H1 (cell line): ENCODE measurements around the gene ZNF555. TPM values are rescaled to one million over a fixed set of nuclear protein-coding genes. Genes with fewer than 3 reads are reported as not detected.

Experiments used
- CTCF ChIA-PET: fragments of 300-600 bp; sonication (Branson Sonifier 250); formaldehyde crosslinking; loops from one replicate; lab custom pipeline; 2021; ENCODE audit not compliant: partially characterized antibody; lab: Charles Lee
- POLR2A ChIA-PET: fragments of 300-600 bp; sonication (Branson Sonifier 250); formaldehyde crosslinking; loops from one replicate; lab custom pipeline; 2021; ENCODE audit warnings: inconsistent platforms; ENCODE audit not compliant: partially characterized antibody; lab: Charles Lee
- DNase-seq, 2 experiments: peaks; one replicate each; pipeline versions ENCODE4 v3.0.0 to v3.0.0-alpha.2; 2010 to 2022; ENCODE audit warnings: low spot score in 2 of 2, low read depth in 1 of 2, mixed read lengths in 1 of 2
- FAIRE-seq: peaks from 2 replicates; lab custom pipeline; 2011; peaks lifted over from hg19 to GRCh38; lab: Jason Lieb, UNC
- H2AFZ ChIP-seq: 2 replicates; pipeline ENCODE4 v1.8.1; 2012; ENCODE audit warnings: low read length, inconsistent platforms
- H2AK5ac ChIP-seq: 2 replicates; pipeline ENCODE4 v1.6.1; 2013; ENCODE audit warnings: low read depth, low read length
- H2BK120ac ChIP-seq: replicated peaks from 2 replicates; pipeline ENCODE3; 2013; ENCODE audit warnings: low read depth, low read length, inconsistent platforms
- H2BK12ac ChIP-seq: 2 replicates; pipeline ENCODE4 v1.6.1; 2013; ENCODE audit warnings: low read depth, low read length
- H2BK15ac ChIP-seq: 2 replicates; pipeline ENCODE4 v1.6.1; 2013; ENCODE audit warnings: low read length
- H2BK20ac ChIP-seq: 2 replicates; pipeline ENCODE4 v1.6.1; 2013; ENCODE audit warnings: low read length
- H2BK5ac ChIP-seq: 2 replicates; pipeline ENCODE4 v1.6.1; 2013; ENCODE audit warnings: low read depth, low read length
- H3K14ac ChIP-seq: 2 replicates; pipeline ENCODE4 v1.6.1; 2013; ENCODE audit warnings: inconsistent platforms; ENCODE audit not compliant: insufficient read length
- H3K18ac ChIP-seq: 2 replicates; pipeline ENCODE4 v1.6.1; 2013; ENCODE audit warnings: low read length; ENCODE audit errors: extremely low read depth
- H3K23ac ChIP-seq: 2 replicates; pipeline ENCODE4 v1.6.1; 2013; ENCODE audit warnings: inconsistent platforms; ENCODE audit not compliant: insufficient read length
- H3K23me2 ChIP-seq: 2 replicates; pipeline ENCODE4 v1.6.1; 2013; ENCODE audit warnings: low read depth, low read length
- H3K27ac ChIP-seq: 2 replicates; pipeline ENCODE4 v1.6.1; 2011; ENCODE audit warnings: low read depth, low read length, inconsistent platforms
- H3K27me3 ChIP-seq, 4 experiments: replicated peaks in 1 of 4; 1 replicate in 1 of 4; 2 replicates in 3 of 4; pipeline versions ENCODE4 v1.6.1 to v1.8.1; 2011 to 2013; ENCODE audit warnings: low read length in 3 of 4, mild to moderate bottlenecking in 3 of 4, inconsistent platforms in 2 of 4, mixed read lengths in 2 of 4, moderate library complexity in 1 of 4; ENCODE audit not compliant: control insufficient read depth in 3 of 4, insufficient read depth in 3 of 4; ENCODE audit errors: extremely low read depth in 1 of 4
- H3K36me3 ChIP-seq, 4 experiments: 2 replicates each; pipeline versions ENCODE4 v1.6.1 to v1.8.1; 2011 to 2013; ENCODE audit warnings: mild to moderate bottlenecking in 4 of 4, low read length in 3 of 4, moderate library complexity in 2 of 4, control low read depth in 1 of 4, inconsistent platforms in 1 of 4; ENCODE audit not compliant: insufficient read depth in 4 of 4, control insufficient read depth in 2 of 4
- H3K4ac ChIP-seq: replicated peaks from 2 replicates; pipeline ENCODE3; 2013; ENCODE audit warnings: low read length, low read depth, mixed read lengths, inconsistent platforms; ENCODE audit not compliant: insufficient read length
- H3K4me1 ChIP-seq, 4 experiments: replicated peaks in 1 of 4; 1 replicate in 1 of 4; 2 replicates in 3 of 4; pipeline versions ENCODE4 v1.6.1 to v1.8.1; 2011 to 2013; ENCODE audit warnings: low read length in 3 of 4, inconsistent platforms in 2 of 4, mixed read lengths in 1 of 4; ENCODE audit not compliant: insufficient read depth in 4 of 4, control insufficient read depth in 3 of 4
- H3K4me2 ChIP-seq, 2 experiments: 2 replicates each; pipeline versions ENCODE4 v1.6.1 to v1.8.1; 2011 to 2013; ENCODE audit warnings: low read depth in 2 of 2, low read length in 2 of 2, control low read depth in 1 of 2, inconsistent platforms in 1 of 2, mild to moderate bottlenecking in 1 of 2; ENCODE audit not compliant: insufficient read depth in 1 of 2
- H3K4me3 ChIP-seq, 4 experiments: fragments of 200-600, 300-600 bp in 1 of 4; sonication (generic), shearing (Covaris generic), sonication (Bioruptor Twin) in 1 of 4; 2 replicates each; pipeline versions ENCODE4 v1.5.1 to v1.8.1; 2011 to 2016; ENCODE audit warnings: low read length in 4 of 4, low read depth in 3 of 4, control low read depth in 2 of 4, inconsistent platforms in 2 of 4, mild to moderate bottlenecking in 2 of 4, mixed read lengths in 1 of 4, moderate library complexity in 1 of 4; ENCODE audit not compliant: insufficient read depth in 2 of 4; ENCODE audit errors: extremely low read depth in 1 of 4
- H3K56ac ChIP-seq: replicated peaks from 2 replicates; pipeline ENCODE3; 2013; ENCODE audit warnings: low read depth, mild to moderate bottlenecking, mixed read lengths, low read length, inconsistent platforms; ENCODE audit not compliant: insufficient read length
- H3K79me1 ChIP-seq: 2 replicates; pipeline ENCODE4 v1.6.1; 2013; ENCODE audit warnings: low read depth, low read length, control low read depth
- H3K79me2 ChIP-seq, 2 experiments: 2 replicates each; pipeline versions ENCODE4 v1.6.1 to v1.8.1; 2012 to 2013; ENCODE audit warnings: low read length in 2 of 2, mild to moderate bottlenecking in 2 of 2, inconsistent platforms in 1 of 2; ENCODE audit not compliant: insufficient read depth in 2 of 2, control insufficient read depth in 1 of 2
- H3K9ac ChIP-seq, 4 experiments: replicated peaks in 1 of 4; 1 replicate in 1 of 4; 2 replicates in 3 of 4; pipeline versions ENCODE4 v1.6.1 to v1.8.1; 2011 to 2013; ENCODE audit warnings: low read depth in 3 of 4, low read length in 3 of 4, control low read depth in 2 of 4, mild to moderate bottlenecking in 2 of 4, moderate library complexity in 2 of 4, inconsistent platforms in 1 of 4; ENCODE audit errors: extremely low read depth in 1 of 4
- H3K9me3 ChIP-seq, 2 experiments: 2 replicates each; pipeline versions ENCODE4 v1.6.1 to v1.8.1; 2012 to 2013; ENCODE audit warnings: mild to moderate bottlenecking in 2 of 2, moderate library complexity in 2 of 2, control low read depth in 1 of 2, inconsistent platforms in 1 of 2, low read depth in 1 of 2, low read length in 1 of 2, mixed read lengths in 1 of 2; ENCODE audit not compliant: insufficient read depth in 2 of 2
- H4K20me1 ChIP-seq, 2 experiments: replicated peaks in 1 of 2; 2 replicates each; pipeline versions ENCODE3 to v1.8.1; 2011 to 2013; ENCODE audit warnings: inconsistent platforms in 2 of 2, low read length in 2 of 2, mild to moderate bottlenecking in 1 of 2; ENCODE audit not compliant: insufficient read depth in 2 of 2, control insufficient read depth in 1 of 2
- H4K5ac ChIP-seq: 2 replicates; pipeline ENCODE4 v1.6.1; 2013; ENCODE audit warnings: low read length, low read depth, mixed read lengths, inconsistent platforms; ENCODE audit not compliant: insufficient read length
- H4K8ac ChIP-seq: 2 replicates; pipeline ENCODE4 v1.8.0; 2013; ENCODE audit warnings: mild to moderate bottlenecking, moderate library complexity, low read length, inconsistent platforms; ENCODE audit not compliant: insufficient read depth; ENCODE audit errors: extremely low read depth
- H4K91ac ChIP-seq: replicated peaks from 2 replicates; pipeline ENCODE3; 2013; ENCODE audit warnings: low read length, mixed read lengths, inconsistent platforms; ENCODE audit not compliant: insufficient read length
- ATF2 ChIP-seq: IDR thresholded peaks from 2 replicates; pipeline ENCODE4 v1.6.1; 2012; ENCODE audit warnings: low read length, inconsistent platforms
- CHD1 ChIP-seq: IDR thresholded peaks from 2 replicates; pipeline ENCODE4 v1.6.1; 2012; ENCODE audit warnings: low read depth, low read length, improper control_type of control experiment
- CREB1 ChIP-seq: IDR thresholded peaks from 2 replicates; pipeline ENCODE4 v1.6.1; 2012; ENCODE audit warnings: inconsistent platforms
- PHF8 ChIP-seq: fragments of 200-600 bp; sonication (generic); conservative IDR thresholded peaks from 2 replicates; pipeline ENCODE4 v1.7.1; 2012; ENCODE audit warnings: low read depth, mild to moderate bottlenecking, inconsistent platforms, low read length, moderate library complexity
- POU5F1 ChIP-seq: IDR thresholded peaks from 2 replicates; pipeline ENCODE4 v1.6.1; 2011; ENCODE audit warnings: low read depth, mild to moderate bottlenecking, low read length, moderate library complexity
- RBBP5 ChIP-seq: IDR thresholded peaks from 2 replicates; pipeline ENCODE4 v1.7.1; 2012; ENCODE audit warnings: low read depth, mild to moderate bottlenecking, inconsistent platforms, low read length, moderate library complexity, borderline replicate concordance
- SIRT6 ChIP-seq: IDR thresholded peaks from one replicate; pipeline ENCODE4 v1.7.1; 2012; ENCODE audit warnings: low read length, inconsistent platforms
- TAF1 ChIP-seq: IDR thresholded peaks from 2 replicates; pipeline ENCODE4 v1.6.1; 2011; ENCODE audit warnings: mild to moderate bottlenecking, low read depth, low read length
- TCF12 ChIP-seq: IDR thresholded peaks from 2 replicates; pipeline ENCODE4 v1.6.1; 2011; ENCODE audit warnings: low read depth, mild to moderate bottlenecking, low read length
- YY1 ChIP-seq: IDR thresholded peaks from 2 replicates; pipeline ENCODE4 v1.6.1; 2011; ENCODE audit warnings: low read depth, mild to moderate bottlenecking, low read length
- WGBS, 2 experiments: shearing (Covaris generic) in 1 of 2; methylation state at CpG; one replicate each; pipeline versions ENCODE4 v1.1.6 to v1.1.7; 2013 to 2015; ENCODE audit warnings: low lambda C conversion rate in 2 of 2, mixed read lengths in 2 of 2, inconsistent platforms in 1 of 2, low coverage in 1 of 2, missing lambda C conversion rate in 1 of 2; ENCODE audit not compliant: insufficient replicate concordance in 2 of 2, insufficient coverage in 1 of 2, insufficient read length in 1 of 2; ENCODE audit errors: extremely low coverage in 1 of 2, missing lambda C conversion rate in 1 of 2; 5-methylcytosine and 5-hydroxymethylcytosine counted together
- polyA plus RNA-seq, 7 experiments: library from polyadenylated mRNA; depleted of rRNA in 3 of 7; stranded (reverse) in 5 of 7; unstranded in 2 of 7; fragments of >200 nt in 5 of 7; fragments of 200-250 nt in 2 of 7; gene quantifications; 1 replicate in 5 of 7; 2 replicates in 1 of 7; 4 replicates in 1 of 7; pipeline versions ENCODE4 v1.2.1 to v1.2.3, GENCODE V29; 2011 to 2013; ENCODE audit warnings: missing spikeins in 2 of 7, mixed read lengths in 2 of 7
- total RNA-seq: library from RNA; stranded (reverse); fragmentation: NEBNext Ultra II Directional; extraction: Animal tissue kit (Norgen Biotek cat#: 25700); gene quantifications from 2 replicates; pipeline ENCODE4 v1.2.1, GENCODE V29; 2021
- TF ChIP-seq, protein P1 (sequence below): IDR thresholded peaks from 2 replicates; pipeline ENCODE4 v1.6.1; 2011; ENCODE audit warnings: low read depth, mild to moderate bottlenecking, low read length; ENCODE audit not compliant: insufficient read depth

The ZNF555 gene
- total and polyA plus RNA-seq, 2 of the 8 experiments (the other 6 are each of a cell fraction or from before 2014, with no cell fraction given) = 1.6 to 5.7 TPM

GRCh38 chr19:2815923-2816322, 25.4 kb upstream of the ZNF555 start:
- no peak overlapping the region for H2BK5ac ChIP-seq
- no peak overlapping the region for H2BK15ac ChIP-seq
- no peaks in the 10 kb centered on the region for H3K4me1 ChIP-seq
- ChIA-PET CTCF (no interaction called here), POLR2A (interaction anchor here (0.6 to 0.8 kb wide), 2 partner anchors 38 to 824 kb away, joined by 3 read pairs; no protein-coding TSS in a partner anchor)
- H3K23me2 ChIP-seq = peaks cover 4% of the 10 kb centered on the region; the same call in 1 of the 2 replicates
- H2AFZ ChIP-seq = no peak overlapping the region
- no peak overlapping the region for H3K4me2 ChIP-seq
- no peaks in the 10 kb centered on the region for H3K79me1 ChIP-seq
- no peak overlapping the region for H2BK12ac ChIP-seq
- FAIRE-seq (no peak), DNase-seq (no peak)
- H3K27me3 ChIP-seq = no peaks in the 10 kb centered on the region
- no peak overlapping the region for H2BK120ac ChIP-seq
- no peak overlapping the region for H4K91ac ChIP-seq
- no peak overlapping the region for H3K18ac ChIP-seq
- peaks cover 11 to 27% (median 20%) of the 10 kb centered on the region in 4 experiments; a peak in 6 of 8 replicates for H3K36me3 ChIP-seq
- H3K14ac ChIP-seq = no peak overlapping the region
- H3K4ac ChIP-seq = no peak overlapping the region
- no peak overlapping the region for H4K8ac ChIP-seq
- no peak overlapping the region for H3K4me3 ChIP-seq
- no peaks in the 10 kb centered on the region for H3K9me3 ChIP-seq
- peaks cover 4 to 7% of the 10 kb centered on the region in 2 experiments for H4K20me1 ChIP-seq
- WGBS, 2 experiments = 82% methylated on average over 15 of the region's 15 CpGs; no CpG with 5 or more reads in 1 of the 2 experiments
- H2BK20ac ChIP-seq = no peak overlapping the region
- no peak overlapping the region for H3K9ac ChIP-seq
- H4K5ac ChIP-seq = no peak overlapping the region
- H3K27ac ChIP-seq = no peak overlapping the region
- no peak overlapping the region for H3K56ac ChIP-seq
- H2AK5ac ChIP-seq = no peak overlapping the region
- no peak overlapping the region for H3K23ac ChIP-seq
- H3K79me2 ChIP-seq = no peaks in the 10 kb centered on the region
- TF ChIP-seq RBBP5 (no peak), TAF1 (no peak), POU5F1 (no peak), SIRT6 (no peak), PHF8 (no peak), ATF2 (no peak), CREB1 (no peak), CHD1 (no peak), TCF12 (no peak), YY1 (no peak)
- TF ChIP-seq, protein P1, sequence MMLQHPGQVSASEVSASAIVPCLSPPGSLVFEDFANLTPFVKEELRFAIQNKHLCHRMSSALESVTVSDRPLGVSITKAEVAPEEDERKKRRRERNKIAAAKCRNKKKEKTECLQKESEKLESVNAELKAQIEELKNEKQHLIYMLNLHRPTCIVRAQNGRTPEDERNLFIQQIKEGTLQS = no peak
